Measurements from ENCODE around the gene TCF4. TPM values are rescaled to one million over a fixed set of nuclear protein-coding genes. Genes with fewer than 3 reads are reported as not detected.

Gene TCF4
- total and polyA plus RNA-seq, 7 donors, result 8.6 to 68.9 (median 36.8) TPM

DNA sequence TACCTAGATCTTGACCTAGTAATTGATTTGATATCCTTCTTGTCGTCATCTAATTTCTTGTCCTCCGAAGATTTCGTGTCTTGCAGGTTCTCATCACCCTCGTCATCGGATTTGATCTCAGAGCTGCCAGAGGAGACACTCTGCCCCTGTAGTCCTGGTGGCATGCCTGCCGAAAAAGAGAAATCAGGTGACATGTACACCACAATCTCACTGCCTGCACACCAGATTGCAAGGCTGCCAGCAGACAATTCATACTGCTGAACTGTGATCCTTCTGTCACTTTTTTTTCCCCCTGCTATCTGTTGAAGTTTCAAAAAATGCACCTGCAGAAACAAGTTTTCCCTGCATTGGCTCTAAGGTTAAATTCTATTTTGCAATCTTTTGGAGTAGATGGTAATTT lies 355.5 kb downstream of the TCF4 start:
- no peak for TF ChIP-seq CTCF (IDR thresholded peaks at IDR 0.05)
- ATAC-seq (no peak), DNase-seq (no peak)
- 86 to 94% (median 92%) methylated on average over 6 of the region's 6 CpGs for WGBS, 3 donors
- no peaks in the 10 kb centered on the region for H3K9me3 ChIP-seq
- intact Hi-C loops (cut with DNase I), result loop anchor here (5.0 to 10.0 kb wide), 7 partner anchors 182 to 1342 kb away; partner anchors contain the start of gene TCF4 (in 1 of the 2)
- no peak overlapping the region for H3K4me3 ChIP-seq
- H3K36me3 ChIP-seq (ENCODE audit: insufficient read depth in 1 of 2, low read depth in 1 of 2), result peaks cover 0 to 71% of the 10 kb centered on the region in 2 donors
- no peaks in the 10 kb centered on the region for H3K27me3 ChIP-seq (ENCODE audit: insufficient read depth in 3 of 3, low read length in 2 of 3)
- no peak overlapping the region for H3K27ac ChIP-seq
- H3K4me1 ChIP-seq, result peaks cover 15% of the 10 kb centered on the region

DNA sequence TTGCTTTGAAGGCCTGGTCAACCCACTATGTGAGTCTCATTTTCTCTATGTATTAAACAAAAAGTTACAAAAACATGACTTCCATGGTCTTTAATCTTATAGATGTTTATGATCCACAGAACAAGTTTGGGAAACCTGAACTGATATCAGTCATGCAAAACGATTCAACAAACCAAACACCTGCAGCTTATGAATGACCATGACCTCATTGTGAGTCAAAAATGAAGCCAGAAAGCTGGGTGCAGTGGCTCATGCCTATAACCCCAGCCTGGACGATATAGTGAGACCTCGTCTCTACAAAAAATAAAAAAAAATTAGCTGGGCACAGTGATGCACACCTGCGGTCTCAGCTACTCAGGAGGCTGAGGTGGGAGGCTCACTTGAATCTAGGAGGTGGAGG lies 358.3 kb downstream of the TCF4 start:
- Histone ChIP-seq H3K9me3 (no peaks in the 10 kb centered on the region), H3K4me1 (peaks cover 7% of the 10 kb centered on the region), H3K27me3 (ENCODE audit: insufficient read depth in 3 of 3, low read length in 2 of 3) (no peaks in the 10 kb centered on the region), H3K27ac (no peak overlapping the region), H3K36me3 (ENCODE audit: insufficient read depth in 1 of 2, low read depth in 1 of 2) (peaks cover 0 to 99% of the 10 kb centered on the region in 2 donors), H3K4me3 (no peak overlapping the region)
- 64 to 80% (median 75%) methylated on average over 4 of the region's 4 CpGs for WGBS, 3 donors
- DNase-seq (no peak), ATAC-seq (no peak)
- intact Hi-C loops (cut with DNase I), result loop anchor here (5.0 to 10.0 kb wide), 7 partner anchors 185 to 1345 kb away; partner anchors contain the start of gene TCF4 (in 1 of the 2)
- no peak for TF ChIP-seq CTCF (IDR thresholded peaks at IDR 0.05)

- H3K27me3 ChIP-seq (ENCODE audit: insufficient read depth in 3 of 3, low read length in 2 of 3), result no peaks in the 10 kb centered on the region
- H3K9me3 ChIP-seq, result no peaks in the 10 kb centered on the region
- no peak overlapping the region for H3K27ac ChIP-seq
- peaks cover 0 to 95% of the 10 kb centered on the region in 2 donors for H3K36me3 ChIP-seq (ENCODE audit: insufficient read depth in 1 of 2, low read depth in 1 of 2)
- no peaks in the 10 kb centered on the region for H3K4me1 ChIP-seq
- WGBS, 3 donors, result 85 to 90% (median 87%) methylated on average over 15 of the region's 15 CpGs
- intact Hi-C loops (cut with DNase I), result no loop called here
- ATAC-seq (peak in 1 of 4 donors; percentile 9), DNase-seq (peak in 1 of 2 donors; percentile 44)
- no peak for TF ChIP-seq CTCF (IDR thresholded peaks at IDR 0.05)
- no peak overlapping the region for H3K4me3 ChIP-seq
Measured at GRCh38 chr18:55228707-55229106, 359.3 kb downstream of the TCF4 start.

GRCh38 chr18:55228191-55228590 lies 359.8 kb downstream of the TCF4 start:
- ATAC-seq (no peak), DNase-seq (no peak)
- H3K27ac ChIP-seq, result no peak overlapping the region
- H3K4me1 ChIP-seq, result no peaks in the 10 kb centered on the region
- no peaks in the 10 kb centered on the region for H3K9me3 ChIP-seq
- H3K4me3 ChIP-seq, result no peak overlapping the region
- no peak for TF ChIP-seq CTCF (IDR thresholded peaks at IDR 0.05)
- H3K36me3 ChIP-seq (ENCODE audit: insufficient read depth in 1 of 2, low read depth in 1 of 2), result peaks cover 0 to 92% of the 10 kb centered on the region in 2 donors
- intact Hi-C loops (cut with DNase I), result no loop called here
- 58 to 64% (median 62%) methylated on average over 6 of the region's 6 CpGs for WGBS, 3 donors
- no peaks in the 10 kb centered on the region for H3K27me3 ChIP-seq (ENCODE audit: insufficient read depth in 3 of 3, low read length in 2 of 3)

DNA sequence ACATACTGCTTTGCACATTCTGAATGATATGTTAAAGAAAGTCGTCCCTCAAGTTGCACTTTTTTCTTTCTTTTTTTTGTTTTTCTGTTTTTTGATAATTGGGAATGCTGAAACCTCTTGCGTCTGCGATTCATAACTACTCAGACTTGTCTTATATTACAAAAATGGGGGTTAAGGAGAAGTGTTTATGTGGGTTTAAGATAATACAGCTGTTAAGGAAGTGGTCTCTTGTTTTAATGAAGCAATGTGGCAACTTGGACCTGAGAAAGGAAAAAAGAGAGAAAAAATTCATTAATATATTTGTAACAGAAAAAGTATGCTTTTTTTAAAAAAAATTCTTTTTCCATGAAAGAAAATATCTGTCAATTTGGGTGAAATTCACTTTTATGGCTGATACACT lies 360.2 kb downstream of the TCF4 start:
- Histone ChIP-seq H3K9me3 (no peaks in the 10 kb centered on the region), H3K27me3 (ENCODE audit: insufficient read depth in 3 of 3, low read length in 2 of 3) (no peaks in the 10 kb centered on the region), H3K4me3 (no peak overlapping the region), H3K36me3 (ENCODE audit: insufficient read depth in 1 of 2, low read depth in 1 of 2) (peaks cover 0 to 91% of the 10 kb centered on the region in 2 donors), H3K4me1 (no peaks in the 10 kb centered on the region), H3K27ac (no peak overlapping the region)
- DNase-seq, result no peak
- no peak for ATAC-seq
- intact Hi-C loops (cut with DNase I), result no loop called here
- 89 to 90% (median 90%) methylated on average over 3 of the region's 3 CpGs for WGBS, 3 donors
- TF ChIP-seq CTCF (IDR thresholded peaks at IDR 0.05), result no peak

All from psoas muscle (tissue), 8 donors.